Pancreas (tissue), 10 donors: ENCODE measurements around the gene SAMD14. TPM values are rescaled to one million over a fixed set of nuclear protein-coding genes. Genes with fewer than 3 reads are reported as not detected.
A peak's percentile ranks its signal among the peaks of the same experiment; 100 is the strongest.

Experiments
- ATAC-seq, 4 donors: fragments of 200-7000 bp; cut with Tn5 transposase; one replicate each; pipeline versions ENCODE4 v1.8.0 to v1.9.1; 2020; ENCODE audit warnings: mild to moderate bottlenecking in 4 of 4, moderate library complexity in 4 of 4
- DNase-seq, 6 donors: peaks; one replicate each; pipeline ENCODE4 v3.0.0-alpha.2; 2020
- FAIRE-seq: peaks from 2 replicates; lab custom pipeline; 2012; peaks lifted over from hg19 to GRCh38; lab: Jason Lieb, UNC
- H3K27ac ChIP-seq, 4 donors: fragments of 200-600 bp; sonication (generic); 1 replicate in 3 of 4; 2 replicates in 1 of 4; pipeline versions ENCODE4 v1.5.0 to v1.8.0; 2020
- H3K27me3 ChIP-seq, 4 donors: fragments of 200-600 bp; one replicate each; pipeline ENCODE4 v1.8.0; 2021
- H3K36me3 ChIP-seq, 3 donors: fragments of 200-600 bp; sonication (generic) in 1 of 3; one replicate each; pipeline versions ENCODE4 v1.5.0 to v1.8.0; 2020 to 2021
- H3K4me1 ChIP-seq, 3 donors: fragments of 200-600 bp; one replicate each; pipeline ENCODE4 v1.8.0; 2021
- H3K4me3 ChIP-seq, 4 donors: fragments of 200-600 bp; sonication (generic) in 2 of 4; one replicate each; pipeline versions ENCODE4 v1.5.0 to v1.8.0; 2020 to 2021
- H3K9me3 ChIP-seq, 4 donors: fragments of 200-600 bp; one replicate each; pipeline ENCODE4 v1.8.0; 2021
- CTCF ChIP-seq, 4 donors: fragments of 200-600 bp; sonication (generic) in 3 of 4; IDR thresholded peaks; one replicate each; pipeline versions ENCODE4 v1.5.0 to v1.8.0; 2021; ENCODE audit warnings: antibody characterized with exemption in 4 of 4
- WGBS, 2 donors: extraction: QIAGEN DNeasy Blood & Tissue Kit; methylation state at CpG; one replicate each; pipeline ENCODE4 v1.1.7; 2013; 5-methylcytosine and 5-hydroxymethylcytosine counted together
- intact Hi-C, 3 donors: fragments of 100-400 bp; cut with DNase I; formaldehyde crosslinking; loops; one replicate each; pipeline versions ENCODE4 v1.11.1 to v1.14.2; 2022
- polyA plus RNA-seq, 2 donors: library from polyadenylated mRNA; stranded (reverse); fragments of 200-250 nt; gene quantifications; one replicate each; pipeline ENCODE4 v1.2.3, GENCODE V29; 2013
- total RNA-seq, 6 donors: library from RNA; stranded (reverse); fragmentation: NEBNext Ultra II Directional in 4 of 6; extraction: Animal tissue kit (Norgen Biotek cat#: 25700) in 4 of 6; gene quantifications; one replicate each; pipeline versions ENCODE4 v1.2.1 to v1.2.4, GENCODE V29; 2021 to 2023
- donor health status: healthy with polysubstance abuse.
- donor health status: DM: no; HTN: no; CAD: no; lungs with moderate emphysema.
- donor health status: DM: no; HTN: no; CAD: no.
- donor health status: control.
- donor health status: control.
- donor health status: Bipolar disorder and iron deficiency.
- donor health status: DM: yes; HTN: yes; CAD: no.
- donor health status: DM: no; HTN: no; CAD: no.
- donor health status: DM: no; HTN: no; CAD: no.
- donor health status: DM: yes; HTN: yes; CAD: no.

SAMD14 gene
- total and polyA plus RNA-seq, 8 donors = 0.09 to 1.3 (median 0.61) TPM

DNA sequence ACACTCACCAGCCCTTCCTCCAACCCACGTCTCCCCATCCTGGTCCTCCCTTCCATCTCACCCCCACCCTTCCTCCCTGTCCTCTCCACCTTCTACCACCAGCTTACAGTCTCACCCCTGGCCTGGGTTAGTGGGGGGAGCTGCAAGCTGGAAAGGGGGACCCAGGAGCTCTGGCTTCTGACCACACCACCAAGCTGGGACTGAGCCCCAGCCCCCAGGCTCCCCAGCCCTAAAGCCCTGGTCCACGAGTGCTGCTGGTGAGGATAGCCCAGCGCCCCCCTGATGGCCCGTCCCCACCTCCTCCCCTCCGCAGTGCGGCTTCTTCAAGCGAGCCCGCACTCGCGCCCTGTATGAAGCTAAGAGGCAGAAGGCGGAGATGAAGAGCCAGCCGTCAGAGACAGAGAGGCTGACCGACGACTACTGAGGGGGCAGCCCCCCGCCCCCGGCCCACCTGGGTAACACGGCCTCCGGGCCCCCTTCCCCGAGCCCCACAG lies 42.0 kb downstream of the SAMD14 start:
- intact Hi-C loops = loop anchor here in 2 of 3 donors (2.0 to 5.0 kb wide), 2 partner anchors 61 kb away; no protein-coding TSS in a partner anchor
- Histone ChIP-seq H3K27ac (no peak overlapping the region), H3K27me3 (no peaks in the 10 kb centered on the region), H3K36me3 (peaks cover 0 to 4% (median 0%) of the 10 kb centered on the region in 3 donors), H3K9me3 (no peaks in the 10 kb centered on the region), H3K4me3 (no peak overlapping the region), H3K4me1 (no peaks in the 10 kb centered on the region)
- ATAC-seq (peak in 2 of 4 donors; percentile 7 to 13), DNase-seq (no peak), FAIRE-seq (no peak)
- 82 to 89% methylated on average over 19 of the region's 19 CpGs for WGBS, 2 donors
- no peak for TF ChIP-seq CTCF (IDR thresholded peaks at IDR 0.05)

GRCh38 chr17:50087246-50087911 lies 42.6 kb downstream of the SAMD14 start:
- Histone ChIP-seq H3K36me3 (peaks cover 0 to 8% (median 0%) of the 10 kb centered on the region in 3 donors), H3K4me1 (no peaks in the 10 kb centered on the region), H3K9me3 (no peaks in the 10 kb centered on the region), H3K27me3 (no peaks in the 10 kb centered on the region), H3K4me3 (no peak overlapping the region), H3K27ac (no peak overlapping the region)
- intact Hi-C loops = loop anchor here in 1 of 3 donors (5.0 kb wide), 1 partner anchor 60 kb away; no protein-coding TSS in a partner anchor
- peak; percentile 90 to 98 (median 93) for TF ChIP-seq CTCF (IDR thresholded peaks at IDR 0.05)
- ATAC-seq = peak; percentile 69 to 93 (median 86)
- WGBS, 2 donors = 40 to 42% methylated on average over 10 of the region's 10 CpGs
- DNase-seq = peak in 5 of 6 donors; percentile 55 to 88 (median 81)
- FAIRE-seq = no peak

- intact Hi-C loops = no loop called here
Measured at GRCh38 chr17:50081757-50082156, 48.2 kb downstream of the SAMD14 start.

GRCh38 chr17:50080827-50081226 lies 49.1 kb downstream of the SAMD14 start:
- WGBS, 2 donors = 88 to 93% methylated on average over 7 of the region's 7 CpGs
- Histone ChIP-seq H3K4me1 (no peaks in the 10 kb centered on the region), H3K9me3 (no peaks in the 10 kb centered on the region), H3K4me3 (no peak overlapping the region), H3K27me3 (no peaks in the 10 kb centered on the region), H3K36me3 (peaks cover 0 to 52% (median 0%) of the 10 kb centered on the region in 3 donors), H3K27ac (no peak overlapping the region)
- DNase-seq = no peak
- no peak for FAIRE-seq
- intact Hi-C loops = no loop called here
- no peak for TF ChIP-seq CTCF (IDR thresholded peaks at IDR 0.05)
- no peak for ATAC-seq

More at GRCh38 chr17:50081757-50082156, 48.2 kb downstream of the SAMD14 start:
- Histone ChIP-seq H3K4me1 (no peaks in the 10 kb centered on the region), H3K27ac (no peak overlapping the region), H3K4me3 (no peak overlapping the region), H3K27me3 (no peaks in the 10 kb centered on the region), H3K9me3 (no peaks in the 10 kb centered on the region), H3K36me3 (peaks cover 0 to 51% (median 0%) of the 10 kb centered on the region in 3 donors)
- no peak for TF ChIP-seq CTCF (IDR thresholded peaks at IDR 0.05)
- ATAC-seq (no peak), FAIRE-seq (no peak), DNase-seq (no peak)
- WGBS, 2 donors = 84 to 90% methylated on average over 5 of the region's 5 CpGs

DNA sequence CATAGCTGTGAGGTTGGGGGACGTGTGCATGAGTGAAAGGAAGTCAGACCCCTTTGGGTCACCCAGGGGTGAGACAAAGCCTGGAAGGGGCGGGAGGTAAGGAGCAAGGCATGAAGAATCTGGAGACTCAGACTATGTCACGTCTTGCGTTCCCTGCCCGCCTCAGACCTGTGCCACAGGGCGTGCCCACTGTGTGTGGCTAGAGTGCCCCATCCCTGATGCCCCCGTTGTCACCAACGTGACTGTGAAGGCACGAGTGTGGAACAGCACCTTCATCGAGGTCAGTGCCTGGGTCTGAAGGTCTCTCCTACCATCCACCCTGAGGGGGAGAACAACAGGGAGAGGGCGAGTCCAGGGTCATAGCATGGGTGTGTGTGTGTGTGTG lies 49.9 kb downstream of the SAMD14 start:
- H3K4me1 ChIP-seq = no peaks in the 10 kb centered on the region
- H3K4me3 ChIP-seq = no peak overlapping the region
- FAIRE-seq = no peak
- H3K27ac ChIP-seq = no peak overlapping the region
- no peak for TF ChIP-seq CTCF (IDR thresholded peaks at IDR 0.05)
- ATAC-seq = no peak
- no peak for DNase-seq
- peaks cover 0 to 60% (median 0%) of the 10 kb centered on the region in 3 donors for H3K36me3 ChIP-seq
- H3K9me3 ChIP-seq = no peaks in the 10 kb centered on the region
- WGBS, 2 donors = 80 to 92% methylated on average over 11 of the region's 11 CpGs
- no peaks in the 10 kb centered on the region for H3K27me3 ChIP-seq
- intact Hi-C loops = no loop called here
